ENCODE data around the gene DHX16. TPM values are rescaled to one million over a fixed set of nuclear protein-coding genes. Genes with fewer than 3 reads are reported as not detected.

DHX16 gene
- total and polyA plus RNA-seq, 2 of the 8 experiments (the other 6 are each of a cell fraction or from before 2014, with no cell fraction given) = 27.4 to 44.4 TPM

GRCh38 chr6:30626484-30627366, 46.1 kb downstream of the DHX16 start, which contains the start of gene ATAT1 (continued):
- TF ChIP-seq POU5F1 (IDR thresholded peaks at IDR 0.05; ENCODE audit: low read depth, low read length) (no peak), CEBPB (IDR thresholded peaks at IDR 0.05; ENCODE audit: low read depth, low read length) (no peak), SP1 (IDR thresholded peaks at IDR 0.05; ENCODE audit: low read depth, low read length) (no peak), NRF1 (IDR thresholded peaks at IDR 0.05; ENCODE audit: low read depth, low read length) (no peak), RXRA (IDR thresholded peaks at IDR 0.05; ENCODE audit: insufficient read depth, low read depth, low read length) (no peak), ASH2L (IDR thresholded peaks at IDR 0.05; ENCODE audit: low read length) (no peak), EGR1 (IDR thresholded peaks at IDR 0.05; ENCODE audit: borderline replicate concordance, low read depth, low read length) (no peak), POLR2AphosphoS5 (IDR thresholded peaks at IDR 0.05; ENCODE audit: low read depth, low read length) (peak; percentile 89), CBX8 (IDR thresholded peaks at IDR 0.05; ENCODE audit: borderline replicate concordance, low read depth, low read length) (no peak)
- TF ChIP-seq, protein P1, sequence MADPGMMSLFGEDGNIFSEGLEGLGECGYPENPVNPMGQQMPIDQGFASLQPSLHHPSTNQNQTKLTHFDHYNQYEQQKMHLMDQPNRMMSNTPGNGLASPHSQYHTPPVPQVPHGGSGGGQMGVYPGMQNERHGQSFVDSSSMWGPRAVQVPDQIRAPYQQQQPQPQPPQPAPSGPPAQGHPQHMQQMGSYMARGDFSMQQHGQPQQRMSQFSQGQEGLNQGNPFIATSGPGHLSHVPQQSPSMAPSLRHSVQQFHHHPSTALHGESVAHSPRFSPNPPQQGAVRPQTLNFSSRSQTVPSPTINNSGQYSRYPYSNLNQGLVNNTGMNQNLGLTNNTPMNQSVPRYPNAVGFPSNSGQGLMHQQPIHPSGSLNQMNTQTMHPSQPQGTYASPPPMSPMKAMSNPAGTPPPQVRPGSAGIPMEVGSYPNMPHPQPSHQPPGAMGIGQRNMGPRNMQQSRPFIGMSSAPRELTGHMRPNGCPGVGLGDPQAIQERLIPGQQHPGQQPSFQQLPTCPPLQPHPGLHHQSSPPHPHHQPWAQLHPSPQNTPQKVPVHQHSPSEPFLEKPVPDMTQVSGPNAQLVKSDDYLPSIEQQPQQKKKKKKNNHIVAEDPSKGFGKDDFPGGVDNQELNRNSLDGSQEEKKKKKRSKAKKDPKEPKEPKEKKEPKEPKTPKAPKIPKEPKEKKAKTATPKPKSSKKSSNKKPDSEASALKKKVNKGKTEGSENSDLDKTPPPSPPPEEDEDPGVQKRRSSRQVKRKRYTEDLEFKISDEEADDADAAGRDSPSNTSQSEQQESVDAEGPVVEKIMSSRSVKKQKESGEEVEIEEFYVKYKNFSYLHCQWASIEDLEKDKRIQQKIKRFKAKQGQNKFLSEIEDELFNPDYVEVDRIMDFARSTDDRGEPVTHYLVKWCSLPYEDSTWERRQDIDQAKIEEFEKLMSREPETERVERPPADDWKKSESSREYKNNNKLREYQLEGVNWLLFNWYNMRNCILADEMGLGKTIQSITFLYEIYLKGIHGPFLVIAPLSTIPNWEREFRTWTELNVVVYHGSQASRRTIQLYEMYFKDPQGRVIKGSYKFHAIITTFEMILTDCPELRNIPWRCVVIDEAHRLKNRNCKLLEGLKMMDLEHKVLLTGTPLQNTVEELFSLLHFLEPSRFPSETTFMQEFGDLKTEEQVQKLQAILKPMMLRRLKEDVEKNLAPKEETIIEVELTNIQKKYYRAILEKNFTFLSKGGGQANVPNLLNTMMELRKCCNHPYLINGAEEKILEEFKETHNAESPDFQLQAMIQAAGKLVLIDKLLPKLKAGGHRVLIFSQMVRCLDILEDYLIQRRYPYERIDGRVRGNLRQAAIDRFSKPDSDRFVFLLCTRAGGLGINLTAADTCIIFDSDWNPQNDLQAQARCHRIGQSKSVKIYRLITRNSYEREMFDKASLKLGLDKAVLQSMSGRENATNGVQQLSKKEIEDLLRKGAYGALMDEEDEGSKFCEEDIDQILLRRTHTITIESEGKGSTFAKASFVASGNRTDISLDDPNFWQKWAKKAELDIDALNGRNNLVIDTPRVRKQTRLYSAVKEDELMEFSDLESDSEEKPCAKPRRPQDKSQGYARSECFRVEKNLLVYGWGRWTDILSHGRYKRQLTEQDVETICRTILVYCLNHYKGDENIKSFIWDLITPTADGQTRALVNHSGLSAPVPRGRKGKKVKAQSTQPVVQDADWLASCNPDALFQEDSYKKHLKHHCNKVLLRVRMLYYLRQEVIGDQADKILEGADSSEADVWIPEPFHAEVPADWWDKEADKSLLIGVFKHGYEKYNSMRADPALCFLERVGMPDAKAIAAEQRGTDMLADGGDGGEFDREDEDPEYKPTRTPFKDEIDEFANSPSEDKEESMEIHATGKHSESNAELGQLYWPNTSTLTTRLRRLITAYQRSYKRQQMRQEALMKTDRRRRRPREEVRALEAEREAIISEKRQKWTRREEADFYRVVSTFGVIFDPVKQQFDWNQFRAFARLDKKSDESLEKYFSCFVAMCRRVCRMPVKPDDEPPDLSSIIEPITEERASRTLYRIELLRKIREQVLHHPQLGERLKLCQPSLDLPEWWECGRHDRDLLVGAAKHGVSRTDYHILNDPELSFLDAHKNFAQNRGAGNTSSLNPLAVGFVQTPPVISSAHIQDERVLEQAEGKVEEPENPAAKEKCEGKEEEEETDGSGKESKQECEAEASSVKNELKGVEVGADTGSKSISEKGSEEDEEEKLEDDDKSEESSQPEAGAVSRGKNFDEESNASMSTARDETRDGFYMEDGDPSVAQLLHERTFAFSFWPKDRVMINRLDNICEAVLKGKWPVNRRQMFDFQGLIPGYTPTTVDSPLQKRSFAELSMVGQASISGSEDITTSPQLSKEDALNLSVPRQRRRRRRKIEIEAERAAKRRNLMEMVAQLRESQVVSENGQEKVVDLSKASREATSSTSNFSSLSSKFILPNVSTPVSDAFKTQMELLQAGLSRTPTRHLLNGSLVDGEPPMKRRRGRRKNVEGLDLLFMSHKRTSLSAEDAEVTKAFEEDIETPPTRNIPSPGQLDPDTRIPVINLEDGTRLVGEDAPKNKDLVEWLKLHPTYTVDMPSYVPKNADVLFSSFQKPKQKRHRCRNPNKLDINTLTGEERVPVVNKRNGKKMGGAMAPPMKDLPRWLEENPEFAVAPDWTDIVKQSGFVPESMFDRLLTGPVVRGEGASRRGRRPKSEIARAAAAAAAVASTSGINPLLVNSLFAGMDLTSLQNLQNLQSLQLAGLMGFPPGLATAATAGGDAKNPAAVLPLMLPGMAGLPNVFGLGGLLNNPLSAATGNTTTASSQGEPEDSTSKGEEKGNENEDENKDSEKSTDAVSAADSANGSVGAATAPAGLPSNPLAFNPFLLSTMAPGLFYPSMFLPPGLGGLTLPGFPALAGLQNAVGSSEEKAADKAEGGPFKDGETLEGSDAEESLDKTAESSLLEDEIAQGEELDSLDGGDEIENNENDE (IDR thresholded peaks at IDR 0.05; ENCODE audit: insufficient replicate concordance, low read length) = no peak

Measured in H1 (cell line).